PFSK-1 (cell line): ENCODE data around the gene TP53I13.

Experiments used
- POLR2AphosphoS5 ChIP-seq: IDR thresholded peaks from 2 replicates; pipeline ENCODE4 v1.6.1; 2012; ENCODE audit warnings: low read depth, mild to moderate bottlenecking, control low read depth, low read length, moderate library complexity
- TAF1 ChIP-seq: IDR thresholded peaks from 2 replicates; pipeline ENCODE4 v1.6.1; 2012; ENCODE audit warnings: low read length, control low read depth, borderline replicate concordance; ENCODE audit not compliant: insufficient read depth

- no peak for TF ChIP-seq POLR2AphosphoS5
- no peak for TF ChIP-seq TAF1
These were observed 53.3 kb downstream of the TP53I13 start for GRCh38 chr17:29621751-29622194.
